Measurements from ENCODE around the gene SLC66A3.

DNA sequence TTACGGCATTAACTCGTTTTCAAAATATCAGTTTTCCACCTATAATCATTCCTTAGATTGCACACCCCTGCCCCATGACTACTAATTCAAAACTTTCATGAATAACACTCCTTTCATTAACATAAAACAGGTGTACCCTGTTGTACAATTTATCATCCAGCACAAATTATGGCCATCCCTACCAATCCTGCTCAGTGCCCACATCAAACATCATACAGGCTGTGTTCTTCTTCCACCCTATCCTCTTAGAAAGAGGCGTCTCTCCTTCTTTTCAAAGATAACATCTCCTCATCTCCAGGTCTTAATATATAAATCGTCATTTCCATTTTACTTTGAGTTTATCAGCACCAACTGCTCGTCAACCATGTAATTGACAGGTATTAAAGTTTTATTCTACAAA lies 67.6 kb downstream of the SLC66A3 start:
- TF ChIP-seq CTCF (IDR thresholded peaks at IDR 0.05; ENCODE audit: low read depth, low read length, missing input control) = no peak
- no peak for TF ChIP-seq ATF3 (IDR thresholded peaks at IDR 0.05)
- no peak for TF ChIP-seq SP1 (IDR thresholded peaks at IDR 0.05)
- TF ChIP-seq, protein P1, sequence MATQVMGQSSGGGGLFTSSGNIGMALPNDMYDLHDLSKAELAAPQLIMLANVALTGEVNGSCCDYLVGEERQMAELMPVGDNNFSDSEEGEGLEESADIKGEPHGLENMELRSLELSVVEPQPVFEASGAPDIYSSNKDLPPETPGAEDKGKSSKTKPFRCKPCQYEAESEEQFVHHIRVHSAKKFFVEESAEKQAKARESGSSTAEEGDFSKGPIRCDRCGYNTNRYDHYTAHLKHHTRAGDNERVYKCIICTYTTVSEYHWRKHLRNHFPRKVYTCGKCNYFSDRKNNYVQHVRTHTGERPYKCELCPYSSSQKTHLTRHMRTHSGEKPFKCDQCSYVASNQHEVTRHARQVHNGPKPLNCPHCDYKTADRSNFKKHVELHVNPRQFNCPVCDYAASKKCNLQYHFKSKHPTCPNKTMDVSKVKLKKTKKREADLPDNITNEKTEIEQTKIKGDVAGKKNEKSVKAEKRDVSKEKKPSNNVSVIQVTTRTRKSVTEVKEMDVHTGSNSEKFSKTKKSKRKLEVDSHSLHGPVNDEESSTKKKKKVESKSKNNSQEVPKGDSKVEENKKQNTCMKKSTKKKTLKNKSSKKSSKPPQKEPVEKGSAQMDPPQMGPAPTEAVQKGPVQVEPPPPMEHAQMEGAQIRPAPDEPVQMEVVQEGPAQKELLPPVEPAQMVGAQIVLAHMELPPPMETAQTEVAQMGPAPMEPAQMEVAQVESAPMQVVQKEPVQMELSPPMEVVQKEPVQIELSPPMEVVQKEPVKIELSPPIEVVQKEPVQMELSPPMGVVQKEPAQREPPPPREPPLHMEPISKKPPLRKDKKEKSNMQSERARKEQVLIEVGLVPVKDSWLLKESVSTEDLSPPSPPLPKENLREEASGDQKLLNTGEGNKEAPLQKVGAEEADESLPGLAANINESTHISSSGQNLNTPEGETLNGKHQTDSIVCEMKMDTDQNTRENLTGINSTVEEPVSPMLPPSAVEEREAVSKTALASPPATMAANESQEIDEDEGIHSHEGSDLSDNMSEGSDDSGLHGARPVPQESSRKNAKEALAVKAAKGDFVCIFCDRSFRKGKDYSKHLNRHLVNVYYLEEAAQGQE (IDR thresholded peaks at IDR 0.05) = no peak
